Mucosa of descending colon (tissue), 3 donors: Measurements from ENCODE around the gene ALPG. TPM values are rescaled to one million over a fixed set of nuclear protein-coding genes. Genes with fewer than 3 reads are reported as not detected.

Experiments used
- ATAC-seq: fragments of 200-7000 bp; cut with Tn5 transposase; one replicate; pipeline ENCODE4 v1.9.1; 2020; ENCODE audit warnings: mild to moderate bottlenecking, moderate library complexity
- DNase-seq, 3 donors: peaks; one replicate each; pipeline ENCODE4 v3.0.0-alpha.2; 2020
- H3K36me3 ChIP-seq: fragments of 200-600 bp; one replicate; pipeline ENCODE4 v1.8.0; 2021; ENCODE audit warnings: low read depth, mild to moderate bottlenecking
- H3K4me1 ChIP-seq: fragments of 200-600 bp; one replicate; pipeline ENCODE4 v1.8.0; 2021; ENCODE audit warnings: low read depth, mild to moderate bottlenecking
- H3K4me3 ChIP-seq: fragments of 200-600 bp; one replicate; pipeline ENCODE4 v1.8.0; 2021; ENCODE audit warnings: mild to moderate bottlenecking
- H3K9me3 ChIP-seq: fragments of 200-600 bp; one replicate; pipeline ENCODE4 v1.8.0; 2021; ENCODE audit warnings: mild to moderate bottlenecking
- CTCF ChIP-seq: fragments of 200-600 bp; IDR thresholded peaks from one replicate; pipeline ENCODE4 v1.8.0; 2022; ENCODE audit warnings: antibody characterized with exemption, mild to moderate bottlenecking
- intact Hi-C, 2 donors: fragments of 100-400 bp; cut with DNase I in 1 of 2; cut with micrococcal nuclease in 1 of 2; formaldehyde crosslinking; loops; one replicate each; pipeline versions ENCODE4 v1.11.0 to v1.11.1; 2022; cut with DNase I, micrococcal nuclease
- total RNA-seq, 3 donors: library from RNA; stranded (reverse); fragmentation: NEBNext Ultra II Directional in 2 of 3; extraction: Animal tissue kit (Norgen Biotek cat#: 25700) in 2 of 3; gene quantifications; one replicate each; pipeline versions ENCODE4 v1.2.1 to v1.2.4, GENCODE V29; 2021 to 2023
- donor health status: DM: no; HTN: no; CAD: no; lungs with moderate emphysema.
- donor health status: DM: no; HTN: no; CAD: no.
- donor health status: DM: no; HTN: yes; CAD: no.

The ALPG gene
- total RNA-seq, 3 donors from 2014 or later, result 0.54 to 8.1 (median 0.61) TPM

GRCh38 chr2:232434091-232434490, 27.4 kb downstream of the ALPG start:
- ATAC-seq, result no peak
- Histone ChIP-seq H3K4me3 (no peak overlapping the region), H3K36me3 (no peaks in the 10 kb centered on the region), H3K4me1 (no peaks in the 10 kb centered on the region), H3K9me3 (no peaks in the 10 kb centered on the region)
- intact Hi-C loops, result loop anchor here in 1 of 2 donors (10.0 kb wide), 1 partner anchor 509 kb away; the partner anchor contains the start of gene NPPC
- no peak for DNase-seq
- no peak for TF ChIP-seq CTCF

DNA sequence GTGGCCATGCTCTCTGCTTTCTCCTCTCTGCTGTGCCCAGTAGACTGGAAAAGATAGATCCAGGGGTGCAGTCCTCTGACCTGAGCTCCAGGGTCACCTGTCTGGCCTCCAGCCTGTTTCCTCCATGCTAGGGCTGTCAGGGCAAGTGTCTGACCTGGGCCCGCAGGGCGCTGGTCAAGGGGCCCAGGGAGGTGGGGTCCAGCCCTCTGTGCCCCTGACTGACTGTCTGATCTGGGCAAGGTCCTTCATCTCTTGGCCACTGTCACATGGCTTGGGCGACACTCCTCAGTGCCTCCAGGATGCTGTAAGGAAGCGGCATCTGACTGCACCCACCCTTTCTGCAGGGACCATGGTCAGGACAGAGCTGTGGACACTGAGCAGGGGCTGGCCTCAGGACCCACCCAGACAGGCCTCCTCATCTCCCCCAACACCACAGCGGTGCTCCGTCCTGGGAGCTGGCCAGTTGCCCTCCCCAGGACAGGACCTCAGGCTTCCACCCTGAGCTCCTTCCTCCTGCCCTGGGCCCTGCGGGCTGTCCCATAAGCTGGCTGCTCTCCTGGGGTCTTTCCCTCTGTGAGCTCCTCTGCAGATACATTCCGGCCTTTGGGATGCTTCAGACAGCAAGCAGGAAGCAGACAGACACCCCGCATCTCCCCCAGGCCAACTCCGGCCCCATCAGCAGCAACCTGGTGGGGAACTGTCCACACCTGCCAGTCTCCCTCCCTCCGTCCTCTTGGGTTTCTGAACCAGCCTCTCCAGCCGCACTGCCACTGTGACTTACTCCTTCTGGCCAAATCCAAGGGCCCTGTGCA, 28.1 kb downstream of the ALPG start:
- DNase-seq (no peak), ATAC-seq (no peak)

GRCh38 chr2:232435375-232435648, 28.7 kb downstream of the ALPG start:
- no peaks in the 10 kb centered on the region for H3K36me3 ChIP-seq
- no peak for TF ChIP-seq CTCF
- H3K9me3 ChIP-seq, result no peaks in the 10 kb centered on the region
- H3K4me3 ChIP-seq, result no peak overlapping the region
- intact Hi-C loops, result loop anchor here in 1 of 2 donors (10.0 kb wide), 1 partner anchor 511 kb away; the partner anchor contains the start of gene NPPC
- H3K4me1 ChIP-seq, result no peaks in the 10 kb centered on the region
- DNase-seq, result no peak
- ATAC-seq, result no peak

More for the DNA sequence above, 28.1 kb downstream of the ALPG start:
- H3K4me1 ChIP-seq, result no peaks in the 10 kb centered on the region
- H3K9me3 ChIP-seq, result no peaks in the 10 kb centered on the region
- no peaks in the 10 kb centered on the region for H3K36me3 ChIP-seq
- no peak overlapping the region for H3K4me3 ChIP-seq
- intact Hi-C loops, result loop anchor here in 1 of 2 donors (10.0 kb wide), 1 partner anchor 510 kb away; the partner anchor contains the start of gene NPPC
- no peak for TF ChIP-seq CTCF

DNA sequence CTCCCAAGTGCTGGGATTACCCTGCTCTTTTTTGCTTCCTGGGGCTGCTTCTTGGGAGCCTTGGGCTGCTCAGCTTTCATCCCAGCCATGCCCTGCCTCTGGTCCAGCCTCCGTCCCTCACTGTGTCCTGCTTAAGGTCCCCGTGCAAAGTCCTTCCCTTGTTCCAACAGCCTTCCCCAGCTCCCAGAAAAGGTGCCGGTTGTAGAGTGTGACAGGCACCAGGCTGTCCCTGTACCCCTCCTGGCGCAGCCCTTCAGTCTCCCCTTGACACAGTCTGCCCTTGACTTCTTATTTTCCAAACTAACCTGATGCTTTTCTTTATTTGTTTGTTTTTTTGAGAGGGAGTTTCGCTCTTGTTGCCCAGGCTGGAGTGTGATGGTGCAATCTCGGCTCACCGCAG, 29.2 kb downstream of the ALPG start:
- H3K4me1 ChIP-seq, result no peaks in the 10 kb centered on the region
- DNase-seq, result no peak
- intact Hi-C loops, result loop anchor here in 1 of 2 donors (10.0 kb wide), 1 partner anchor 511 kb away; the partner anchor contains the start of gene NPPC
- H3K36me3 ChIP-seq, result no peaks in the 10 kb centered on the region
- no peak overlapping the region for H3K4me3 ChIP-seq
- no peak for TF ChIP-seq CTCF
- no peak for ATAC-seq
- no peaks in the 10 kb centered on the region for H3K9me3 ChIP-seq

DNA sequence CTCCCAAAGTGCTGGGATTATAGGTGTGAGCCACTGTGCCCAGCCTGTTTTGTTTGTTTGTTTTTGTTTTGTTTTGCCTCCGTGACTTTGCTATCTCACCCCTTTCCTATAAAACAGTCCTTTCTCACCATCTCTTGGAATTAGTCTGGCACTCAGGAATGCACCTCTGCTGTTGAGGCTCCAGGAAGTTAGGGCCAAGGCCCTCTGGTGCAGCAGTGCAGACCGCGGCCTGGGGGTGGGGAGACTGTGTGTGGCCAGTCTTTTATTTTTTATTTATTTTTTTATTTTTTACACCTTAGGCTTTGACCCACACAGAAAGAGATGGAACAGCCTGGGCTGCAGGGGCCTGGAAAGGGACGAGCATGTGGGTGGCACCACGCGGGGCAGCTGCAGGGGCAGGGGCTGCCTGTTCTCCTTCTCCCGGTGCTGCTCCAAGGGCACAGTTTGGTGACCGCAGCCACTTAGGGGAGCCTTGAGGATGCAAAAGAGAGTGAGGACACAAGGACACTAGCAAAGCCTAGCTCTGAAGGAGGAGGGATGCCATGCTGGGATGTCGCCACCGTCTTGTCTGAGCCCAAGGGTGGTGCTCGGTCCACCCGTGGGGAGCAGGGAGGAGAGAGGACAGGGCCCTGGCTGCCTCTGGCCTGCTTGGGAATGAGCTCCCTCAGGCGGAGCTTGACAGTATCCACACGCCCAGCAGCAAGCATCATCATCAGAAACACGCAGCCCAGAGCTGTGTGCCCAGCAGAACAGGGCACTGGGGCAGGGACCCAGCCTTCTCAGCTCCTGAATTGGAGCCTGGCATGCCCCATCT, 29.9 kb downstream of the ALPG start:
- intact Hi-C loops, result loop anchor here in 1 of 2 donors (10.0 kb wide), 1 partner anchor 512 kb away; the partner anchor contains the start of gene NPPC
- Histone ChIP-seq H3K4me1 (no peaks in the 10 kb centered on the region), H3K36me3 (no peaks in the 10 kb centered on the region), H3K4me3 (no peak overlapping the region), H3K9me3 (no peaks in the 10 kb centered on the region)
- no peak for TF ChIP-seq CTCF
- ATAC-seq, result no peak
- DNase-seq, result no peak
